ENCODE measurements around the gene CERS6. TPM values are rescaled to one million over a fixed set of nuclear protein-coding genes. Genes with fewer than 3 reads are reported as not detected.

Gene CERS6
- total RNA-seq, 1 experiment from 2014 or later, result 8.3 TPM

GRCh38 chr2:168416555-168416954 lies 39.5 kb upstream of the CERS6 start:
- Histone ChIP-seq H2AFZ (no peak overlapping the region), H3K27me3 (ENCODE audit: insufficient read depth, low read depth) (no peaks in the 10 kb centered on the region), H3K79me2 (ENCODE audit: low read depth) (no peaks in the 10 kb centered on the region), H3K9me3 (ENCODE audit: insufficient read depth, low read depth) (no peaks in the 10 kb centered on the region), H3K27ac (no peak overlapping the region), H3K9me2 (ENCODE audit: insufficient read depth) (no peaks in the 10 kb centered on the region), H4K20me1 (ENCODE audit: insufficient read depth) (no peaks in the 10 kb centered on the region), H3K4me1 (replicated peaks; ENCODE audit: insufficient read depth) (no peaks in the 10 kb centered on the region), H3K36me3 (ENCODE audit: low read depth) (no peaks in the 10 kb centered on the region), H3K4me2 (no peak overlapping the region), H3F3A (ENCODE audit: insufficient read depth, low read depth) (no peaks in the 10 kb centered on the region), H3K4me3 (no peak overlapping the region)
- BruUV-seq (replicated peaks), result no TSS peak
- ChIA-PET POLR2A (ENCODE audit: unreplicated experiment) (no interaction called here), CTCF (no interaction called here)
- TF ChIP-seq CTCF (conservative IDR thresholded peaks at IDR 0.05) (no peak), EZH2 (IDR thresholded peaks at IDR 0.05; ENCODE audit: low read depth) (no peak)
- DNase-seq, result no peak
- intact Hi-C loops (cut with micrococcal nuclease; ENCODE audit: unreplicated experiment), result no loop called here

GRCh38 chr2:168422584-168422983 lies 33.5 kb upstream of the CERS6 start:
- Histone ChIP-seq H3K9me3 (ENCODE audit: insufficient read depth, low read depth) (no peaks in the 10 kb centered on the region), H3K4me1 (replicated peaks; ENCODE audit: insufficient read depth) (peaks cover 5% of the 10 kb centered on the region; the same call in 1 of the 2 replicates), H3K27me3 (ENCODE audit: insufficient read depth, low read depth) (no peaks in the 10 kb centered on the region), H2AFZ (no peak overlapping the region), H3K9me2 (ENCODE audit: insufficient read depth) (no peaks in the 10 kb centered on the region), H3F3A (ENCODE audit: insufficient read depth, low read depth) (no peaks in the 10 kb centered on the region), H4K20me1 (ENCODE audit: insufficient read depth) (no peaks in the 10 kb centered on the region), H3K36me3 (ENCODE audit: low read depth) (no peaks in the 10 kb centered on the region), H3K27ac (no peak overlapping the region), H3K4me2 (no peak overlapping the region), H3K4me3 (no peak overlapping the region), H3K79me2 (ENCODE audit: low read depth) (no peaks in the 10 kb centered on the region)
- TF ChIP-seq CTCF (conservative IDR thresholded peaks at IDR 0.05) (no peak), EZH2 (IDR thresholded peaks at IDR 0.05; ENCODE audit: low read depth) (no peak)
- ChIA-PET CTCF (no interaction called here), POLR2A (ENCODE audit: unreplicated experiment) (no interaction called here)
- intact Hi-C loops (cut with micrococcal nuclease; ENCODE audit: unreplicated experiment), result no loop called here
- no peak for DNase-seq
- no TSS peak for BruUV-seq (replicated peaks)

- POLR2A ChIA-PET (ENCODE audit: unreplicated experiment), result no interaction called here
- Histone ChIP-seq H4K20me1 (ENCODE audit: insufficient read depth) (no peaks in the 10 kb centered on the region), H3F3A (ENCODE audit: insufficient read depth, low read depth) (no peaks in the 10 kb centered on the region), H3K27me3 (ENCODE audit: insufficient read depth, low read depth) (no peaks in the 10 kb centered on the region), H2AFZ (no peak overlapping the region), H3K9me3 (ENCODE audit: insufficient read depth, low read depth) (no peaks in the 10 kb centered on the region), H3K36me3 (ENCODE audit: low read depth) (no peaks in the 10 kb centered on the region), H3K27ac (no peak overlapping the region), H3K9me2 (ENCODE audit: insufficient read depth) (no peaks in the 10 kb centered on the region), H3K4me1 (replicated peaks; ENCODE audit: insufficient read depth) (peaks cover 5% of the 10 kb centered on the region; the same call in 1 of the 2 replicates), H3K4me3 (no peak overlapping the region), H3K79me2 (ENCODE audit: low read depth) (no peaks in the 10 kb centered on the region), H3K4me2 (no peak overlapping the region)
- intact Hi-C loops (cut with micrococcal nuclease; ENCODE audit: unreplicated experiment), result no loop called here
- DNase-seq, result no peak
- no peak for TF ChIP-seq CTCF (conservative IDR thresholded peaks at IDR 0.05)
- no peak for TF ChIP-seq EZH2 (IDR thresholded peaks at IDR 0.05; ENCODE audit: low read depth)
- CTCF ChIA-PET, result no interaction called here
- BruUV-seq (replicated peaks), result no TSS peak
These were observed 31.7 kb upstream of the CERS6 start for GRCh38 chr2:168424112-168424951.
